K562 (cell line): ENCODE results near the gene CYP2D6.

Experiments used
- NR2F6 ChIP-seq: fragments of 450-650 bp; formaldehyde crosslinking; IDR thresholded peaks from 2 replicates; pipeline ENCODE4 v1.4.0; 2020; ENCODE audit warnings: mild to moderate bottlenecking
- POLR2B ChIP-seq: fragments of 450-650 bp; IDR thresholded peaks from 2 replicates; pipeline ENCODE4 v1.6.1; 2018; ENCODE audit warnings: low read depth; ENCODE audit not compliant: partially characterized antibody
- RAD21 ChIP-seq, 2 experiments: fragments of 250-450 bp in 1 of 2; fragments of 450-650 bp in 1 of 2; sonication (Bioruptor Pico) in 1 of 2; formaldehyde crosslinking in 1 of 2; IDR thresholded peaks in 1 of 2; conservative IDR thresholded peaks in 1 of 2; 2 replicates each; pipeline versions ENCODE4 v1.4.0 to v1.8.0; 2020 to 2022; ENCODE audit warnings: mild to moderate bottlenecking in 2 of 2, moderate library complexity in 1 of 2

DNA sequence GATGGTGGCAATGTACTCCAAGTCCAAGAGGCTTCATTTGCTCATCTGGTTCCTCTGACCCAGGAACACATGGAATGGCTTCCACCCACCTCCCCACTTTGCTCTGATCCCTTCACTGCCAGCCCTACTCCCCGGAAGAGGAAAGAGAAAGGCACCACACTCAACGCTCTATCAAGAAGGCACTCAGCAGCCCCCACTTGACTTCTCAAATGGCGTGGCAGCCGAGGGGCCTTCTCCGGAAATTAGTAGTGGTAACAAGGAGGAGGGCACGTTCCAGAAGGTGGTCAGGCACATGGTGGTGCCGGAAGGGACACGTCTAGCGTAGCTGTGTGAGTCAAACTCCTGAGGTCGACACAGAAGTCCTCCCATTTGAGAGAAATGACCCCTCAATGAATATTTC lies 36.5 kb upstream of the CYP2D6 start:
- TF ChIP-seq NR2F6 (CRISPR knock-in tag) (no peak), POLR2B (no peak), RAD21 (CRISPR knock-in tag; conservative IDR thresholded peaks at IDR 0.05 in 1 of 2, IDR thresholded peaks at IDR 0.05 in 1 of 2) (no peak)
